ENCODE results near the gene ZNF814.
"Not testable (repeated sequence)": the region's sequence is repeated elsewhere in the genome, so short reads cannot be mapped to it uniquely, and the experiment has no call there.

Gene ZNF814

DNA sequence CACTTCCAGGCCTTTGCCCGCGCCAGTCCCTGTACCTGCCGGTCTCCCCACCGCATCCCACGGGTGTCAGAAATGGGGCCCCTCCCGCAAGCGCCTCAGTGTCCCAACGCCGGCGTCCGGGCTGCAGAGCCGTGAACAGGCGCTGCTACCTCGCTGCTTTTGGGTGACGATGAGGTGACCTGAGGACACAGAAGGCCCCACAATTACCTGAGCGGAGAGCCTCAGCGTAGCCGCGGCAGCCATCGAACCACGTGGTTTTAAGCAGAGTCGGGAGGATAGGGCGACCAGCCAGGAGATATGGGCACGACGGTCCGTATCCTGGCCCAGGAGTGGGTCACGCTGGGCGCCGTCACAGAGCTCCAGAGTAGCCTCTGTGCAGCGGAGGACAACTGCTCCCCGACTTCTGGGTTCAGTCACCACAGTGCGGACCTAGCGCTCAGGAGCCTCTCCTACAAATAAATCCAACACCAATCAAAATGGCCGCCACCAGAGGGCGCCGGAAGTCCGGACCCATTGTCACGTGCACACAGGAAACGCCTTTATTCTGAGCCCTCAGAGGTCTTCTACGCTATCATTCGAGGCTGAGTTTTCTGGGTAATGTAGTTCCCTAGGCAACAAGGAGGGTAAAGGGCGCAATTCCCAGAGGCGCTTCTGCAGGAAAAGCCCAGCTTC is at the start of gene ZNF814:
Gene ZNF814 (minus strand): TSS at position 478 of the 672 bp plus-strand sequence. CDS start 235 bp downstream, at position 243.
- DNase-seq = peak; percentile 81

DNA sequence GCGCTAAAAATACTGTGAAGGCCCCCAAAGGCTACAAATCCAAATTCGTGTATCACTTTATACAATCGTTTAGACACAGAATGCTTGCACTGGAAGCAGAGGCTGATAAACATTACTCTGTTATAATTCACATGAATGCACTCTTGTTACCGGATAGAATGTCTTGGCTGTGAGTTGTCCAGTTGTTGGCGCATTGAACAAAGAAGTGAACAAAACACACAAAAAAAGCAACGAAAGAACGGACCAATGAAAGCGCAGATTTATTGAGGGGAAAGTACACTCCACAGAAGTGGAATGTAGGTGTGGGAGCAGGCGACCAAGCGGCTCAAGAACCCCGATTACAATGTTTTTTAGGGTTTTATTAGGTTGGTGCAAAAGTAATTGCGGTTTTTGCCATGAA is 46.9 kb upstream of the ZNF814 start:
- no peak for DNase-seq

- DNase-seq = no peak
Observed at GRCh38 chr19:57934820-57935665, 46.2 kb upstream of the ZNF814 start, which contains the start of gene ZNF418. ZNF418 (minus strand) TSS chr19:57935402; CDS start chr19:57933822, 1,580 bp downstream.

DNA sequence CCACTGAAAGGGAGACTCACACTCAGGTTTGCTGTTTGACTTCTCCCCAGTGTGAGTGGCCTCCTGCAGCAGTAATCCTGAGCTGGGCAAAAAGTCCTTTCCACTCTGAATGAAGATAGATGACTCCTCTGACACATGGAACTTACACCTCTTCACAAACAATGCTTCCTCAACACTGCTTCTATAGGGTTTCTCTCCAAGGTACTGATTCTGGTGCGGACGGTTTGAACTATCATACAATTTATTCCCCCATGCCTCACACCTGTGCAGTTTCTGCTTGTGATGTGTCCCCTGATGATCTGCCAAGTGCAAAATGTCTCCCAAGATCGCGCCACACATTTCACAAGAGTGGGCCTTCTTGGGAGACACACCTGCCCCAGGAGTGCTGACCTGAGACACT is 38.8 kb upstream of the ZNF814 start:
- DNase-seq = no peak

GRCh38 chr19:57916168-57916995 is 27.5 kb upstream of the ZNF814 start, which contains the start of gene ZNF417:
ZNF417 (minus strand) TSS chr19:57916592; CDS start chr19:57916411, 181 bp downstream.
- DNase-seq = peak; percentile 92

GRCh38 chr19:57914531-57914930 is 25.7 kb upstream of the ZNF814 start:
- DNase-seq = no peak

GRCh38 chr19:57907394-57907793 is 18.6 kb upstream of the ZNF814 start:
- DNase-seq = no peak

DNA sequence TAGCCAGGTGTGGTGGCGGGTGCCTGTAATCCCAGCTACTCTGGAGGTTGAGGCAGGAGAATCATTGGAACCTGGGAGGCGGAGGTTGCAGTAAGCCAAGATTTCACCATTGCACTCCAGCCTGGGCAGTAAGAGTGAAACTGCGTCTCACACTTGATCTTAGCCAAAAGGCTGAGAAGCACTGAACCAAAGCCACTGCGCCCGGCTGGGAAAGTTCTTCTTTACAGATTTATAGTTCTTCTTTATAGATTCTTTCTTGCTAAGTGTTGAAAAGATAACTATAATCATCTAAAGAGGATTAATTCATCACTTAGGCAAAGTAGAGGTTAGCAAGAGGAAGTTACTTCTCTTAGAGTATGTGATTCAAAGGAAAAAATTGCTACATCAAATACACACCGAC is 16.4 kb upstream of the ZNF814 start:
- DNase-seq = no peak

DNA sequence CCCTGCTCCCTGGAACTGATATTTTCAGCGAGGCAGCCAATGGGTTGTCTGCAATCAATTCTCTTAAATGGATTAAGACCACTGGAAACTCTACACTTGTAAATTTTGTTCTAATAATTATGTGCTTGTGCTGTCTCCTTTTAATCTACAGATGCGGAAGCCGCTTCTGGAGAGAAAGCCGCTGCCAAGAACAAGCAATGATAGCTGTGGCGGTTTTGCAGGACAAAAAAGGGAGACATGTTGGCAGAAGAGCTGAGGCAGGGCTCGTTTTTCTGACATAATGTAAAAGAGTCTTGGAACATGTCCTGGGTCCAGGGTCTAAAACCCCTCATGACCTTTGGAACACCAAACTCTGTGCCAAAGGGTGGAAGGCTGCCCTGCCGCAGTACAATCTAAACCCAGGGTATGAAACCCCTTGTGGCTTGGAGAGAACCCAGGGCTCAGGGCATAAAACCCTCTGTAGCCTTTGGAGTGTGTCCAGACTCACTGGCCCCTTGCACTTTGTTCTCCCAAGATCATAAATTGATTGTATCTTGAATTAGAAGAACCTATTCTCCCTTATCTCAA is 14.9 kb upstream of the ZNF814 start:
- DNase-seq = no peak

DNA sequence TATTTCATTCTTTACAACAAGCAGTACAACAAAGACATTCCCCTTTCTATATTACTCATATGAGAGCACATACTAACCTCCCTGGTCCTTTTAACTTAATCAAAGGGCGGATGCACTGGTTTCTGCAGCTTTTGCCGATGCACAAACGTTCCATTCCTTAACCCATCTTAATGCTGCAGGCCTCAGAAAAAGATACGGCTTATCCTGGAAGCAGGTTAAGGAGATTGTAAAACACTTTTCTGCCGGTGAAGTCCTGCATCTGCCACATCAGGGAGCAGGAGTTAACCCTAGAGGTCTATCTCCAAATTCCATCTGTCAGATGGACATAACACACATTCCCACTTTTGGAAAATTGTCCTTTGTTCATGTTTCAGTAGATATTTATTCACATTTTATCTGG is 11.5 kb upstream of the ZNF814 start:
- no peak for DNase-seq

DNA sequence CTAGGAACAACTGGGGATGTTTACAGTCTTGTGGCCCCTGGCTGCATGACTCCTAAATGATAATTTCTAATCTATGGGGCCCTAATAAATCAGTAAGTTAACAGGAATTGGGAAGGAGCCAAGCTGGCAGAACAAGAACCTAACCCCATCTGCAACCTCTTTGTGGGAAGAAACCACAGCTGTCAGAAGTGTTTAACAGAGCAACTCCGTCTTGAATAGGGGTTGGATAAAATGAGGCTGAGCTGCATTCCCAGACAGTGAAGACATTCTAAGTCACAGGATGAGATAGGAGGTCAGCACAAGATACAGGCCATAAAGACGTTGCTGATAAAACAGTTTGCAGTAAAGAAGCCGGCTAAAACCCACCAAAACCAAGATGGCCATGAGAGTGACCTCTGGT is 1.9 kb upstream of the ZNF814 start:
- not testable (repeated sequence) for DNase-seq

GRCh38 chr19:57888107-57888559 is 704 bp downstream of the ZNF814 start:
- no peak for DNase-seq

GRCh38 chr19:57887195-57887941 is 1.5 kb downstream of the ZNF814 start:
- DNase-seq = peak; percentile 8

DNA sequence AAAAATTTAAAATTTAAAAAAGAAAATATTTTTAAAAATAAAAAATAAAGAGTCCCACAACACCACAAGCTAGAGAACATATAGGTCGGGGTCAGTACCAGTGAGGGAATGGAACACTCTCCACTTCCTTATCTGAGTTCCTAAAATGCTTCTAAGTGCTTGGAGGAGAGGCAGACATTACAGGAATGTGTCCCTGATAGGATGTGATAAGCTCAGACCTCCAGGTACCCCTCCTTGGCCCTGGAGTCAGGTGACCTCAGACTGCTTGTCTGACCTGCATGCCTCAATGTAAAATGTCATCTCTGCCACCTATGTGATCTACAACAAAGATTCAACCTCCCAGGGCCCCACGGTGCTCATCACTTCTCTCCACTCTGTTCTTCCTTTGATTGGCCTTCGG is 2.8 kb downstream of the ZNF814 start:
- no peak for DNase-seq

DNA sequence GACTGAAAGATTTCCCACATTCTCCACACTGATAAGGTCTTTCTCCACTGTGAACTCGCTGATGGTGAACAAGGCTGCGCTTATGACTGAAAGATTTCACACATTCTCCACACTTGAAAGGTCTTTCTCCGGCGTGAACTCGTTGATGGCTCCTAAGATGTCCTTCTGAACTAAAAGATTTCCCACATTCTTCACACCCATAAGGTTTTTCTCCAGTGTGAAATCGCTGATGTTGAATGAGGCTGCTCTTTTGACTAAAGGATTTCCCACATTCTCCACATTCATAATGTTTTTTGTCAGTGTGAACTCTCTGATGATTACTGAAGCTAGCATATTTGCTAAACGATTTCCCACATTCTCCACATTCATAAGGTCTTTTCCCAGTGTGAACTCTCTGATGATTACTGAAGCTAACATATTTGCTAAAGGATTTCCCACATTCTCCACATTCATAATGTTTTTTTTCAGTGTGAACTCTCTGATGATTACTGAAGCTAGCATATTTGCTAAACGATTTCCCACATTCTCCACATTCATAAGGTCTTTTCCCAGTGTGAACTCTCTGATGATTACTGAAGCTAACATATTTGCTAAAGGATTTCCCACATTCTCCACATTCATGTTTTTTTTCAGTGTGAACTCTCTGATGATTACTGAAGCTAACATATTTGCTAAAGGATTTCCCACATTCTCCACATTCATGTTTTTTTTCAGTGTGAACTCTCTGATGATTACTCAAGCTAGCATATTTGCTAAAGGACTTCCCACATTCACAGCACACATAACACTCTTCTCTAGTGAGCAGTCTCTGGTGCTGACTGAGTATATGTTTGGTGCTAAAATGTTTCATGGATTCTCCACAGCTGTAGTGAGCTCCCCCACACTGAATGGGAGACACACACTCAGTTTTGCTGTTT is 14.7 kb downstream of the ZNF814 start:
- DNase-seq = not testable (repeated sequence)

DNA sequence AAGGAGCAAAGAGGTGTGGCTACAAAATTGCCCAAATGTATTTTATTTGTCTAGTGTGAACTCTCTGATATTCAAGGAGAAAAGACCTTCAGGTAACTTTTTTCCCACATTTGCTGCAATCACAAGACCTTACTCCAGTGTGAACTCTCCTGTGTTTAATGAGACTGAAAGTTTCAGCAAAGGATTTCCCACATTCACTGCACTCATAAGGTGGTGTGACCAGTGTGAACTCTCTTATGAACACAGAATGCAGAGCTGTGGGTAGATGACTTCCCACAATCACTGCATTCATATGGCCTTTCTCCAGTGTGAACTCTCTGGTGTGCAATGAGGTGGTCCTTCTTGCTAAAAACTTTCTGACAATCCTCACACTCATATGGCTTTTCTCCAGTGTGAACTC is 16.4 kb downstream of the ZNF814 start:
- DNase-seq = no peak

GRCh38 chr19:57870225-57870624 is 18.6 kb downstream of the ZNF814 start:
- DNase-seq = no peak

DNA sequence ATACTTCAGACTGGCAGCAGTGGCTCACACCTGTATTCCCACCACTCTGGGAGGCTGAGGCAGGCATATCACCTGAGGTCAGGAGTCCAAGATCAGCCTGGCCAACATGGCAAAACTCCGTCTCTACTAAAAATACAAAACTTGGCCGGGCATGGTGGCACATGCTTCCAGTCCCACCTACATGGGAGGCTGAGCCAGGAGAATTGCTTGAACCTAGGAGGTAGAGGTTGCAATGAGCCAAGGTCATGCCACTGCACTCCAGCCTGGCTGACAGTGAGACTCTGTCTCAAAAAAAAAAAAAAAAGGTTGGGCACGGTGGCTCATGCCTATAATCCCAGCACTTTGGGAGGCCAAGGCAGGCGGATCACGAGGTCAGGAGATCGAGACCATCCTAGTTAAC is 19.2 kb downstream of the ZNF814 start:
- DNase-seq = not testable (repeated sequence)

DNA sequence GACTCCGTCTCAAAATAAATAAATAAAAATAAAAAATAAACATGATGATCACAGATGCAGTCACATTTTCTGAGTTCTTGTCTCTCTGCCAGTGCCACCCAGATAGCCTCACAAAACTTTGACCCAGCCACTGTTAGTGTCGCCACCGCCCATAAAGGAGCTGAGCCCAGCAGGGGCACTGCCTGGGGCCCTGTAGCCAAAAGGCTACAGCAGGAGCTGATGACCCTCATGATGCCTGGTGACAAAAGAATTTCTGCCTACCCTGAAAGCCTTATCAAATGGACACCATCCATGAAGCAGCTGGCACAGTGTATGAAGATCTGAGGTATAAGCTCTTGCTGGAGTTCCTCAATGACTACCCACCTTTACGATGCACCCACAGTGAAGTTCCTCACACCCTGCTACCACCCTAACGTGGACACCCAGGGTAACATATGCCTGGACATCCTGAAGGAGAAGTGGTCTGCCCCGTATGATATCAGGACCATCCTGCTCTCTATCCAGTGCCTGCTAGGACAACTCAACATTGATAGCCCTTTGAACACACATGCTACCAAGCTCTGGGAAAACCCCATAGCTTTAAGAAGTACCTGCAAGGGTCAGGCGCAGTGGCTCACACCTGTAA is 20.9 kb downstream of the ZNF814 start:
- DNase-seq = no peak

DNA sequence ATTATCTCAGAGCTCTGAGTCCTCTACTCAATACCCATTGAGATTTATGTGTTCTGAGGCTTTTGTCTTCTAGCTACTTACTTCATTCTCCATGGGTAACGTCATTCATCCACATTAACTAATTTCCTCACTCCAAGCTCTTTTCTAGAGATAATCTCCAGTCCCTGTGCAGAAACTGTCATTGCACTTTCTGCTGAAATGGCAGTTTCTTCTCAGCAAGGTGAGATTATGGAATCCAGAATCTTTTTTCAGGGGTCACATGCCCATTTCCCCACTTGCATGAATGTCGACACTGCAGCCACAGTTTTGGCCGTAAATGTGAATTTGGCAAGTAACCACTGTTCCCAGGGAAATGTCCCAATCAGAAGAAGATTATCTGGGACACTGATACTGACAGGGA is 26.5 kb downstream of the ZNF814 start:
- not testable (repeated sequence) for DNase-seq

All from COR-L47 (cell line).